HepG2 (cell line): ENCODE data around the gene SLC38A4.

ENCODE experiments used
- HHEX ChIP-seq: IDR thresholded peaks from 2 replicates; pipeline ENCODE4 v1.6.1; 2016; ENCODE audit warnings: control low read depth
- JUN ChIP-seq: sonication (generic); formaldehyde crosslinking; IDR thresholded peaks from 2 replicates; pipeline ENCODE4 v1.4.0; 2020; ENCODE audit warnings: mild to moderate bottlenecking, missing genetic modification reagents
- THYN1 ChIP-seq: sonication (generic); formaldehyde crosslinking; IDR thresholded peaks from 2 replicates; pipeline ENCODE4 v1.8.1; 2023; ENCODE audit warnings: low read depth, mild to moderate bottlenecking, moderate library complexity, missing genetic modification reagents, borderline replicate concordance
- TF ChIP-seq, protein P1 (sequence below): sonication (generic); formaldehyde crosslinking; IDR thresholded peaks from 2 replicates; pipeline ENCODE4 v1.5.0; 2020; ENCODE audit warnings: mild to moderate bottlenecking, missing genetic modification reagents, moderate library complexity

DNA sequence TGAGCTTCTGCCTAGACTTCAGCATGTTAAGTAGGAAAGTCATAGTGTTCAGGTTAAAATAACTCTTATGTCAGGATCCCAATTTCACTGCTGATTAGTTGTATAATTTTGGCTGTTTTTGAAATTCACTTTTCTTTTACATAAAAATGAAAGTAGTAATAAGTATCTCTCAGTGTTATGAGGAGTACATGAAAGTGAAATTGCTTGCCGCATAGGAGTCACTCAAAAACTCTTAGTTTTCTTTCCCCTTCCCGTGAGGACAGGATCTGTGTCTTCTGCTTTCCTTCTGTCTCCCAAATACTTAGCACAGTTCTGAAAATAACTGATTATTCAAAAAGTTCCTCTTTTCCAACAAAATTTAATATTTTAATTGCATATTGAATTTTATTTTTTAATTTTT lies 100.5 kb downstream of the SLC38A4 start:
- no peak for TF ChIP-seq HHEX
- no peak for TF ChIP-seq JUN (CRISPR knock-in tag)
- TF ChIP-seq, protein P1, sequence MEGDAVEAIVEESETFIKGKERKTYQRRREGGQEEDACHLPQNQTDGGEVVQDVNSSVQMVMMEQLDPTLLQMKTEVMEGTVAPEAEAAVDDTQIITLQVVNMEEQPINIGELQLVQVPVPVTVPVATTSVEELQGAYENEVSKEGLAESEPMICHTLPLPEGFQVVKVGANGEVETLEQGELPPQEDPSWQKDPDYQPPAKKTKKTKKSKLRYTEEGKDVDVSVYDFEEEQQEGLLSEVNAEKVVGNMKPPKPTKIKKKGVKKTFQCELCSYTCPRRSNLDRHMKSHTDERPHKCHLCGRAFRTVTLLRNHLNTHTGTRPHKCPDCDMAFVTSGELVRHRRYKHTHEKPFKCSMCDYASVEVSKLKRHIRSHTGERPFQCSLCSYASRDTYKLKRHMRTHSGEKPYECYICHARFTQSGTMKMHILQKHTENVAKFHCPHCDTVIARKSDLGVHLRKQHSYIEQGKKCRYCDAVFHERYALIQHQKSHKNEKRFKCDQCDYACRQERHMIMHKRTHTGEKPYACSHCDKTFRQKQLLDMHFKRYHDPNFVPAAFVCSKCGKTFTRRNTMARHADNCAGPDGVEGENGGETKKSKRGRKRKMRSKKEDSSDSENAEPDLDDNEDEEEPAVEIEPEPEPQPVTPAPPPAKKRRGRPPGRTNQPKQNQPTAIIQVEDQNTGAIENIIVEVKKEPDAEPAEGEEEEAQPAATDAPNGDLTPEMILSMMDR (CRISPR knock-in tag) = no peak
- TF ChIP-seq THYN1 = no peak
